ENCODE results near the gene SSBP2.

- TF ChIP-seq CTCF (conservative IDR thresholded peaks at IDR 0.05 in 1 of 2, IDR thresholded peaks at IDR 0.05 in 1 of 2; ENCODE audit: low read depth in 1 of 2, low read length in 2 of 2): no peak
- TF ChIP-seq EZH2 (IDR thresholded peaks at IDR 0.05; ENCODE audit: low read length, missing control alignments): no peak
These were observed 352.2 kb downstream of the SSBP2 start for GRCh38 chr5:81398741-81399140.
